ENCODE results near the gene COL13A1. TPM values are rescaled to one million over a fixed set of nuclear protein-coding genes. Genes with fewer than 3 reads are reported as not detected.

The COL13A1 gene
- total RNA-seq, 1 experiment from 2014 or later: 3.6 TPM

GRCh38 chr10:69979174-69979573, 177.5 kb downstream of the COL13A1 start:
- H3K36me3 Mint-ChIP-seq (ENCODE audit: insufficient read depth in 1 of 3, low read depth in 3 of 3): no peaks in the 10 kb centered on the region; a peak in 1 of 7 replicates
- H3K9ac ChIP-seq (ENCODE audit: extremely low read depth, insufficient read length, low read length): no peak overlapping the region
- no peaks in the 10 kb centered on the region for H3K4me1 ChIP-seq (ENCODE audit: insufficient read depth, low read length)
- H3K27me3 ChIP-seq (ENCODE audit: insufficient read depth, low read length): no peaks in the 10 kb centered on the region
- 0 out of 4 replicates have a peak, but pooled peaks cover 0 to 3% of the 10 kb centered on the region in 2 experiments for H3K4me1 Mint-ChIP-seq
- no peak overlapping the region for H3K14ac ChIP-seq (ENCODE audit: insufficient read depth, low read length)
- H2BK15ac ChIP-seq (ENCODE audit: low read depth, low read length): no peak overlapping the region
- no peak overlapping the region for H2BK20ac ChIP-seq (ENCODE audit: low read depth, low read length, poor library complexity, severe bottlenecking)
- no peak overlapping the region for H4K91ac ChIP-seq (ENCODE audit: insufficient read length, low read depth, low read length)
- H3K27ac Mint-ChIP-seq: no peak overlapping the region
- no peak overlapping the region for H3K4me3 Mint-ChIP-seq
- H2BK5ac ChIP-seq (ENCODE audit: insufficient read length, low read length): no peak overlapping the region
- peaks cover 10 to 11% of the 10 kb centered on the region in 2 experiments for H3K9me3 Mint-ChIP-seq
- H3K4ac ChIP-seq (ENCODE audit: low read depth, low read length): no peak overlapping the region
- H4K5ac ChIP-seq (ENCODE audit: insufficient read length, low read depth, low read length): no peak overlapping the region
- H3K79me2 ChIP-seq (ENCODE audit: insufficient read depth, low read length): no peaks in the 10 kb centered on the region
- H3K27me3 Mint-ChIP-seq (ENCODE audit: low read depth): peaks cover 31% of the 10 kb centered on the region
- H3K23me2 ChIP-seq (ENCODE audit: insufficient read length, low read depth, low read length, poor library complexity, severe bottlenecking): no peaks in the 10 kb centered on the region
- no peak overlapping the region for H3K18ac ChIP-seq (ENCODE audit: insufficient read length, low read depth, low read length)
- DNase-seq: no peak
- no peak overlapping the region for H4K8ac ChIP-seq (replicated peaks; ENCODE audit: insufficient read length, low read depth, low read length)
- H3K56ac ChIP-seq (ENCODE audit: insufficient read length, low read depth, low read length): no peak overlapping the region
- H2BK120ac ChIP-seq (ENCODE audit: low read depth, low read length, poor library complexity, severe bottlenecking): no peak overlapping the region
- no peaks in the 10 kb centered on the region for H3K9me3 ChIP-seq (ENCODE audit: control insufficient read depth, low read depth, low read length)
- no peak overlapping the region for H2BK12ac ChIP-seq (ENCODE audit: insufficient read length, low read depth, low read length)
- H3K27ac ChIP-seq (ENCODE audit: insufficient read length, low read depth, low read length): no peak overlapping the region
- no peaks in the 10 kb centered on the region for H3K79me1 ChIP-seq (ENCODE audit: insufficient read depth, low read depth, low read length, poor library complexity, severe bottlenecking)
- H2AFZ ChIP-seq (ENCODE audit: low read length): no peak overlapping the region
- H4K20me1 ChIP-seq (ENCODE audit: control insufficient read depth, insufficient read depth, insufficient read length): no peaks in the 10 kb centered on the region
- H3K4me2 ChIP-seq (ENCODE audit: insufficient read depth, insufficient read length, low read length): no peak overlapping the region
- no peak for TF ChIP-seq CTCF (conservative IDR thresholded peaks at IDR 0.05)
- no peak overlapping the region for H2AK5ac ChIP-seq (ENCODE audit: insufficient read length, low read length)
- no peak overlapping the region for H3K23ac ChIP-seq (ENCODE audit: insufficient read length, low read depth, low read length)
- no peak overlapping the region for H3T11ph ChIP-seq (ENCODE audit: low read length)

Measured in H9 (cell line).